GM10847 (cell line): Measurements from ENCODE around the gene ADGRG2.

Experiments used
- POLR2A ChIP-seq: IDR thresholded peaks from 2 replicates; pipeline ENCODE4 v1.6.1; 2011; ENCODE audit not compliant: insufficient read length; ENCODE audit errors: extremely low read depth

ADGRG2 gene

DNA sequence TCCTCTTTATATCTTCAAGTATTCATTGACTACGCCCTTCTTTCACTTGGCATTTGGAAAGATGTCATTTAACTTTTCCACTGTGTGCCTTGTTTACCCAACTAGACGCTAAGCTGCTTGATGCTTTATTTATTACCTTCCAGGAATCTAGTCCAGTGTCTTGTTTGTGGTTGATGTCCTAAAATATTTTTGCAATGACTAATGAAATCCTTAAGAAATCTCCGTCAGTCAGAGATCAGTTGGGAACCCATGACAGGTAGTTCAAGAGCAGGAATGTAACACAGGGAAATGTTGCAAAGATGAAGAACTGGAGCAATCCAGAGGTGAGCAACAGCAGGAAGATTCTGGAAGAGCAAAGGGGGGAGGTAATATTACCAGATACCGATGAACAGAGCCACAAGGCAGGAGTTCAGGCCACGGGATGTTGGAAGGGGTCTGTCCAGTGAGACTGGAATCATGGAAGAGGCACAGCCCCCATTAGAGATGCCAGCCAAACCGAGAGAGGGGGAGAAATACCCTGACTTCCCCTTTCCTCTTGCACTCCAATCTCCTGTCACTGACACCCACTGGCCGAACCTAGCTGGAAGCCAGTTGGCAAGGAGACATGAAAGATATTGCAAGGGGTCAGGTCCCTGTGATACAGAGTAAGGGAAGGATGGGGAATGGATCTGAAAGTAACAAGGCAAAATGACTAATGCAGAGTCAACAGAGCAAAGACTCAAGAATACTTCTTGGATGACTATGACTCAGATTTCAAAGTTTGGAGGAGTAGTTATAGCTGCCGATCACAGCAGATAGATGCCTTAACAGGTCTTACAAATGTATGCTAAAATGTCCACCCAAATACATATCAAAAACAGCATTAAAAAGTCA, 75.7 kb downstream of the ADGRG2 start:
- TF ChIP-seq POLR2A: no peak

DNA sequence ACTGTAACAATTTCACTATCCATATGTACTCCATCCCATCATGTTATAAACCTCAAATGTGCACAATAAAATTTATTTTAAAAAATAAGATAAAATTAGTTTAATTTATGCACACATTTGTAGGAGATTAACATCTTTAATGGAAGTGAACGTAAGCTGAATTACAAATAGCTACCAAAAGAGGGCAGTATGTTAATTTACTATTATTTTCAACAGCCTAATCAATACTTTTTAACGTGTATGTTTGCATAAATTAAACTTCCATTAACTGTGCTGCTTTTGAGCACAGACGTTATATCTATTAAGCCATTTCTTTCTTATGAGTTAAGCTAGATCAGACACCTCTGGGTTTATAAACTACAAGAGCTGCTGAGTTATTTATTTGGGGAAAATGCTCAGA, 81.9 kb downstream of the ADGRG2 start:
- TF ChIP-seq POLR2A: no peak

DNA sequence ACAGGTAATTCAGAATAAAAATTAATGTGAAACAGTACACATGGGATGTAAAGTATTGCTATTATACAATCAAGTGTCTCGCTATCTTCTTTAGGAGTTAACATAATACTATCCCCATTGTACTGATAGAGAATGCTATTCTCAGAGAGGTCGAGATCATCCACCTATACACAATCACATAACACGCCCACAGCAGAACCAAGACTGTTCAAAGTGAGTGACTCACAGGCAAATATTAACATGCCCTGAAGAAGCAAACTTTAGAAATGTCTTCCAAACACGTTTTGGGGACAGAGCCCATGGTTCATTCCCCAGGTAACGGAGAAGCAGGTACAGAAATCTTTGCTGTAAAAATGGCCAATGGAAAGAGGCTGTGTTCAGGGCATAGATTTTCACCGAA, 88.2 kb downstream of the ADGRG2 start:
- no peak for TF ChIP-seq POLR2A

- no peak for TF ChIP-seq POLR2A
Observed at GRCh38 chrX:19030805-19031204, 91.5 kb downstream of the ADGRG2 start.

GRCh38 chrX:19028560-19028959, 93.7 kb downstream of the ADGRG2 start:
- no peak for TF ChIP-seq POLR2A

DNA sequence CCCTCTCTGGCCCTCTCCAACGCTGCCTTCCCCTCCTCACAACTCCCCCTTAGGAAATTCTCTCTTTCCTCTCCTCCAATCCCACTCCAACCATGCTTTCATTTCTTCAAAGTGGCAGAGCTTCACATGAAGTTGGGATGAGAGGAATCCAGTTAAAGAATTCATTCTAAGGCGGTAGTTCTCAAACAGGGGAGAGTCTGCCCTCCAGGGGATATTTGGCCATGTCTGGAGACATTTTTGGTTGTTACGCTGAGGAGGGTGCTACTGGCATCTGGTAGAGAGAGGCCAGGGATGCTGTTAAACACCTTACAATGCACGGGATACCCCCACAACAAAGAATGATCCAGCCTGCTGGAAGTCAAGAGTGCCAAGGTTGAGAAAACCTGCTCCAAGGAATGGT, 97.9 kb downstream of the ADGRG2 start:
- no peak for TF ChIP-seq POLR2A

- no peak for TF ChIP-seq POLR2A
Observed at GRCh38 chrX:19019996-19020395, 102.3 kb downstream of the ADGRG2 start.

DNA sequence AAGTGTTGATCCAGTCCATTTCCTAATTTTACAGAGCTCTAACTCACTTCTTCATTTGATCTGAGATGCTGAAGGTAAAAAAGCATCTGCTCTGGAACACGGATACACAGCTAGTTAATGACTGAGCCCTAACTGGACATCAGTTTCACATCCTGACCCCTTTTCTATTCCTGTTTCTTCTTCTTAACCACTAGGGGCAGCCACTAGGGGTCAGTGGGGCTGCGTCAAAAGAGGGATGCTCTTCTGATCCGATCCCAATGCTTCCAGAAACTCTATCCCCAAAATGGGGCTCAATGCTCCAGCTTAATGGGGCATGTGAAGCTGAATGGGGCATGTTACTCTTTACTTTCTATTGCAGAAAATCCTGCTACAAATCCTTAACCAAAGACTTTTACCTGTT, 105.0 kb downstream of the ADGRG2 start:
- TF ChIP-seq POLR2A: no peak

- TF ChIP-seq POLR2A: no peak
Observed at GRCh38 chrX:19007868-19008267, 114.4 kb downstream of the ADGRG2 start.

- no peak for TF ChIP-seq POLR2A
Observed at GRCh38 chrX:19007011-19007410, 115.3 kb downstream of the ADGRG2 start.

DNA sequence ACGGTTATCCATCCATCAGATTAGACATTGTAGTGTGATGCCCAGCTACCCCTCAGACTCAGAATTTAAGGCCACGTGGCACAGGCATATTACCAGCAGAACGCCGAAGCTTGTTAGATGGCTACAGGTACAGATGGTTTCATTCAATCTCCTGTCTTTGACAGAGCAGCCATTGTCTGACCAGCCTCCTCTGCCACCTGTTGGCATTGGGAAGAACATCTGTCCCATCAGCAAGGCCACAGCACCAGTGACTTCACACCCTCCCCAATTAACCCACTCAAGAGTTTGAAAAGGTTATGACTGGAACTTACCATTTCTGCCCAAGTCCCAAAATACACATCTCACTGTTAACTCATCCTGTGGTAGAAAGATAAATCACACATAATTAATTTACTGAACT, 116.4 kb downstream of the ADGRG2 start:
- no peak for TF ChIP-seq POLR2A

- TF ChIP-seq POLR2A: no peak
Observed at GRCh38 chrX:19003756-19004155, 118.5 kb downstream of the ADGRG2 start.

DNA sequence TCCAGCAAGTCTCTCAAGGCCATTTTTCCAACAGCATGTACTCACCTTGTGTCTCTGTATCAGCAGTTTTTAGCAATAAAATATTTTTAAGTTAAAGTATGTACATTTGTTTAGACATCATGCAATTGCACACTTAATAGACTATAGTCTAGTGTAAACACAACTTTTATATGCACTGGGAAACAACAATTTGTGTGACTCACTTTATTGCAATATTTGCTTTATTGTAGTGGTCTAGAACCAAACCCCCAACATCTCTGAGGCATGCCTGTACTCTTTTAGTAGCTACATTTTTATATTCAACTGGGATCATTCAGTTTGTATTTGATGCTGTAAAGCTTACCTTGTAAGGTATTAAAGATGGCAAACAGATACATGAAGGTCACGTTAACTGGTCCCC, 123.6 kb downstream of the ADGRG2 start:
- no peak for TF ChIP-seq POLR2A

GRCh38 chrX:18997916-18998315, 124.4 kb downstream of the ADGRG2 start:
- TF ChIP-seq POLR2A: no peak

- TF ChIP-seq POLR2A: no peak
Observed at GRCh38 chrX:18996536-18996935, 125.7 kb downstream of the ADGRG2 start.

DNA sequence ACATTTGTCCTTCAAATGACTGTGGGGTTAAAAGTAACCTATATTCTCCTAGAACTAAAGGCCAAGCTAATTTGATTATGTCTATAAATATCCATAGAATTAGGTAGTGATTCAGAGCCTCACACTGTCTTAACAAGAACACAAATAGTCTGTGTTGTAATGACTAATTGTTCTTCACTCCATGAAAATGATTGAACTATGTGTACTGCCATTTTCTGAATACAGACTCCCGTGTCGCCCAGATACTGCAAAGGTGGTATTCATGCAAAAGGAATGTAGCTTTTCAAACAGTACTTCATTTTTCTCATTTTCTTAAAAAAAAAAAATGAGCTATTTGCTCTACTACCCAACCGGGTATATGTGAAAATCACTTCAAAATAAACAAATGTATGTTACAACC, 127.0 kb downstream of the ADGRG2 start:
- TF ChIP-seq POLR2A: no peak

- no peak for TF ChIP-seq POLR2A
Observed at GRCh38 chrX:18994713-18995112, 127.6 kb downstream of the ADGRG2 start.

GRCh38 chrX:18992829-18993228, 129.4 kb downstream of the ADGRG2 start:
- TF ChIP-seq POLR2A: no peak

- no peak for TF ChIP-seq POLR2A
Observed at GRCh38 chrX:18985186-18985435, 137.2 kb downstream of the ADGRG2 start.
